GM12891 (cell line): ENCODE measurements around the gene DRD1.

Experiments used
- POLR2A ChIP-seq: IDR thresholded peaks from 2 replicates; pipeline ENCODE4 v1.6.1; 2011; ENCODE audit warnings: low read depth, low read length, control low read depth
- POLR2AphosphoS5 ChIP-seq: IDR thresholded peaks from 2 replicates; pipeline ENCODE4 v1.6.1; 2011; ENCODE audit warnings: low read depth, low read length, control low read depth
- TAF1 ChIP-seq: IDR thresholded peaks from 2 replicates; pipeline ENCODE4 v1.6.1; 2011; ENCODE audit warnings: low read depth, low read length, control low read depth

DNA sequence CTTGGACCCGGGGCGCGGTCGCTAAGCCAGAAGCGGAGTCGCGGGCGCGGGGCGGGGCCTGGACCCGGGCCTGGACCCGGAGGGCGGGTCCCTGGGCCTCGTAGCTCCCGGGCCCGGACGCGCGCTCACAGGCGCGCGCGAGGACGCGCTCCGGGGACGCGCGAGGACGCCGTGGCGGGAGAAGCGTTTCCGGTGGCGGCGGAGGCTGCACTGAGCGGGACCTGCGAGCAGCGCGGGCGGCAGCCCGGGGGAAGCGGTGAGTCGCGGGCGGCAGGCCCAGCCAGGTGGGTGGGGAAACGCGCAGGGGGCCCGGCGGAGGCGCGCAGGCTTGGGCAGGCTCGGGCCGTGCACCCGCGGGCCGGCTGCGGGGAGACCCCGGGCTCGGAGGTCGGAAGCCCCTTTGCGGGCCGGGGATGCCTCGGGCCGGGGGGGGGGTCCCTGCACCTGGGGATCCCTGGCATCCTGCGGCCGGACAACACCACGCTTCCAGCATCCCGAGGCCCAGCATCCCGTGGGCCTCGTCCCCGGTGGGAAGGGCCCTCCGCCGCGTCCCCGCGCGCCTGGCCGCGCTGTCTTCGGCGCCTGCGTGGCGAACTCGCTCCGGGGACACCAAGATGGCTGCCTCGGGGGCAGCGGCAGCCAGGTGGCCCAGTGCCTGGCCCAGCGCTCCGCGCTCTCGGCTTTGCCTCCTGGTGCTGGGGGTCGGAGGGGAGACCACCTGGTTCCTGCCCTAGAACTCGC, 34.6 kb upstream of the DRD1 start, which contains the start of gene SFXN1:
- peak; percentile 79 for TF ChIP-seq TAF1
- TF ChIP-seq POLR2A, result peak; percentile 66
- peak; percentile 33; the same call in 1 of the 2 replicates for TF ChIP-seq POLR2AphosphoS5
